ENCODE results near the gene FYB2. TPM values are rescaled to one million over a fixed set of nuclear protein-coding genes. Genes with fewer than 3 reads are reported as not detected.

FYB2 gene
- total RNA-seq, 1 experiment from 2014 or later = not detected

- Histone ChIP-seq H3K27ac (ENCODE audit: low read depth, low read length) (no peak overlapping the region), H2AFZ (ENCODE audit: low read depth, low read length, poor library complexity, severe bottlenecking) (no peak overlapping the region), H3K4me1 (ENCODE audit: control insufficient read depth in 1 of 2, insufficient read depth in 2 of 2, low read length in 2 of 2) (no peaks in the 10 kb centered on the region), H3K36me3 (ENCODE audit: control insufficient read depth in 1 of 2, insufficient read depth in 2 of 2, low read length in 2 of 2) (no peaks in the 10 kb centered on the region), H3K27me3 (ENCODE audit: insufficient read depth, low read length) (peaks cover 5% of the 10 kb centered on the region), H3K9ac (ENCODE audit: low read length) (no peak overlapping the region), H3K4me2 (ENCODE audit: low read length) (no peak overlapping the region), H3K4me3 (replicated peaks in 1 of 2; ENCODE audit: low read depth in 1 of 2, low read length in 2 of 2) (no peak overlapping the region), H3K9me3 (ENCODE audit: control insufficient read depth in 1 of 2, insufficient read depth in 1 of 2, low read depth in 1 of 2, low read length in 2 of 2) (no peaks in the 10 kb centered on the region), H3K79me2 (ENCODE audit: insufficient read depth, low read length) (no peaks in the 10 kb centered on the region), H3K9me2 (ENCODE audit: insufficient read depth) (no peaks in the 10 kb centered on the region), H4K20me1 (ENCODE audit: insufficient read depth) (no peaks in the 10 kb centered on the region)
- DNase-seq (ENCODE audit: low read depth, low spot score) = peak; percentile 51
- TF ChIP-seq EGR1 (IDR thresholded peaks at IDR 0.05; ENCODE audit: low read depth) (peak; percentile 46; the same call in 1 of the 2 replicates), CEBPB (IDR thresholded peaks at IDR 0.05; ENCODE audit: low read depth) (no peak), ZBTB33 (IDR thresholded peaks at IDR 0.05; ENCODE audit: extremely low read depth, insufficient replicate concordance, low read length) (no peak), ELF1 (IDR thresholded peaks at IDR 0.05; ENCODE audit: borderline replicate concordance, low read depth) (no peak), YY1 (IDR thresholded peaks at IDR 0.05; ENCODE audit: extremely low read depth, insufficient replicate concordance, low read depth, low read length) (peak; percentile 53), SIN3A (IDR thresholded peaks at IDR 0.05; ENCODE audit: low read depth) (no peak), SP1 (IDR thresholded peaks at IDR 0.05; ENCODE audit: low read depth) (no peak), TCF7L2 (IDR thresholded peaks at IDR 0.05; ENCODE audit: borderline replicate concordance, extremely low read depth, insufficient read depth, insufficient read length) (no peak), ZNF274 (IDR thresholded peaks at IDR 0.05; ENCODE audit: low read depth, low read length) (no peak), EZH2phosphoT487 (IDR thresholded peaks at IDR 0.05; ENCODE audit: borderline replicate concordance) (no peak), RAD21 (IDR thresholded peaks at IDR 0.05; ENCODE audit: low read depth) (peak; percentile 88), CTCF (IDR thresholded peaks at IDR 0.05 in 2 of 3, conservative IDR thresholded peaks at IDR 0.05 in 1 of 3; ENCODE audit: borderline replicate concordance in 1 of 3, insufficient read depth in 1 of 3, low read depth in 2 of 3, low read length in 2 of 3) (peak; percentile 68 to 98 (median 97); a peak in 5 of 6 replicates), ZFX (IDR thresholded peaks at IDR 0.05) (no peak), EZH2 (IDR thresholded peaks at IDR 0.05) (no peak), ATF3 (IDR thresholded peaks at IDR 0.05) (no peak), CBX3 (IDR thresholded peaks at IDR 0.05; ENCODE audit: low read depth) (0 out of 2 replicates have a peak, but pooled peaks have one; percentile 35), POLR2A (IDR thresholded peaks at IDR 0.05; ENCODE audit: borderline replicate concordance, extremely low read depth, insufficient read depth, insufficient read length) (no peak), FOSL1 (IDR thresholded peaks at IDR 0.05; ENCODE audit: low read depth) (no peak), JUND (IDR thresholded peaks at IDR 0.05) (no peak), SRF (IDR thresholded peaks at IDR 0.05; ENCODE audit: low read depth) (no peak)
- TF ChIP-seq, protein P1, sequence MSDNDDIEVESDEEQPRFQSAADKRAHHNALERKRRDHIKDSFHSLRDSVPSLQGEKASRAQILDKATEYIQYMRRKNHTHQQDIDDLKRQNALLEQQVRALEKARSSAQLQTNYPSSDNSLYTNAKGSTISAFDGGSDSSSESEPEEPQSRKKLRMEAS (IDR thresholded peaks at IDR 0.05) = no peak
- CTCF ChIA-PET = interaction anchor here (0.9 to 2.7 kb wide), 6 partner anchors 10 to 1749 kb away, joined by 3 to 12 read pairs (median 5); no protein-coding TSS in a partner anchor
- intact Hi-C loops (cut with micrococcal nuclease) = loop anchor here (1.0 to 2.0 kb wide), 2 partner anchors 62 to 1536 kb away; no protein-coding TSS in a partner anchor
- BruUV-seq (replicated peaks) = no TSS peak
- POLR2A ChIA-PET = no interaction called here
- ATAC-seq = peak; percentile 97
- RAD21 ChIA-PET (ENCODE audit: low non-redundant PET in 1 of 2, low total read pairs in 2 of 2, uncharacterized antibody in 2 of 2, unreplicated experiment in 2 of 2) = no interaction called here
These were observed 1.7 kb upstream of the FYB2 start for GRCh38 chr1:56820755-56821461.
